Measurements from ENCODE around the gene RAB27B.
"Not testable (repeated sequence)": the region's sequence is repeated elsewhere in the genome, so short reads cannot be mapped to it uniquely, and the experiment has no call there.

The RAB27B gene

DNA sequence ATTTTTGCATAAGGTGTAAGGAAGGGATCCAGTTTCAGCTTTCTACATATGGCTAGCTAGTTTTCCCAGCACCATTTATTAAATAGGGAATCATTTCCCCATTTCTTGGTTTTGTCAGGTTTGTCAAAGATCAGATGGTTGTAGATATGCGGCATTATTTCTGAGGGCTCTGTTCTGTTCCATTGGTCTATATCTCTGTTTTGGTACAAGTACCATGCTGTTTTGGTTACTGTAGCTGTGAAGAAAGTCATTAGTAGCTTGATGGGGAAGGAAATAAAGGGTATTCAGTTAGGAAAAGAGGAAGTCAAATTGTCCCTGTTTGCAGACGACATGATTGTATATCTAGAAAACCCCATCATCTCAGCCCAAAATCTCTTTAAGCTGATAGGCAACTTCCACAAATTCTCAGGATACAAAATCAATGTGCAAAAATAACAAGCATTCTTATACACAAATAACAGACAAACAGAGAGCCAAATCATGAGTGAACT, 7.4 kb upstream of the RAB27B start:
- DNase-seq = not testable (repeated sequence)

DNA sequence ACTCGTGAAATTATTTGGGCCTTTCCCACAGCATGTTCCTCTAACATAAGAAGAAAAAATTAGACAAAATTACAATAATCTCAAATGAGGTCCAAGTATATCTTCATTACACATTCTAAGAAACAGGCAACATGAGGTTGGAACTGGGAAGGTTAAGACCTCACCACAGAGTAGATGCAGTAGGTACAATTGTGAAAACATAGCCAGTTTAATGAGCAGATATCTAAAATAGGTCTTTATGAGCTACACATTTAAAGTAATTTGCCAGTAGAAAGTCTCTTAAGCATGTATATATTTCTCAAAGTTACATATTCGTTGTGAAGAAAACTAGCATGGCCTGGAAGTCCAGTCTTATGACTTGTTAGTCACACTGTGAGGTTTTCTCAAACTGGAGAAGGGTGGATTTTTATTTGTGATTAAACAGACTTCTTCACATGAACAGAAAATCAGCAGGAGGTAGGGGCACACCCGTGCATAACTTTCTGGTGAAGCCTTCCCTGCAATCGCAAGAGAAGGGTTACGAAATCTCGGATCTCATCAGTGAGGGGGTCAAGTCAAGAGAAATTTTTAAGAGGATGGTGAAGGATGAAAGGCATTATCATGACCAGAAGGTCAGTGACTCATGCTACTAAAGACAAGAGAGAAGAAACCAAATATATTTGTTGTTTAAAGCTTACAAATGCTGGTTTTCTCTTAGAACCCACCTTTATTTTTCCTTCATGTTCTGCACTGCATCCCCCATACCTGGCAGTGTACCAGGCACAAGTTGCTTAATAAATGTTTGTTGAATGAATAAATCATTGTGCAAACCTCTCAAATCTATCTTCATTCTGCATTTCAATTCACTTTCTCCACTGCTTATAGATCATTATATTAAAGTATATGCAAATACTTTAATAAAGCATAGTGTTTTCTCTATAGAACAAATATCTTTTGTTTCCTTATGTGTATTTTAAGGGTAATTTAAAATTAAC, 5.1 kb upstream of the RAB27B start:
- no peak for DNase-seq

DNA sequence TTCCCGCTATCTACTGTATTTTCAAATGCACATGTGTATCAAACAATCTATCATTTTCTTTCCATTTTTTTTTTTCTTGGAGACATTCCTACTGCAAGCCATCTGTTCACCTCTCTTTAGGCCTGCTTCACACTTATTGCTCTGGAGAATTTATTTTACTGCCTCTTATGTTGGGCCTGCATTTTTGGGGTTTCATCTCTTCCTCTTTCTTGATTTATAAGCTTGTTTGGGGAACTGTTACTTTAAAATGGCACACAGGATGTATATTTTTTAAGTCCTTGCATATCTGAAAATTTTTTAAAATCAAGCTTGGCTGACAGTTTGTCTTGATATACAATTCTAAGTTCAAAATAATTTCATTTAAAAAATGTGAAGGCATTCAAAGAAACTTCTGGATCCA, 3.5 kb upstream of the RAB27B start:
- DNase-seq = no peak

DNA sequence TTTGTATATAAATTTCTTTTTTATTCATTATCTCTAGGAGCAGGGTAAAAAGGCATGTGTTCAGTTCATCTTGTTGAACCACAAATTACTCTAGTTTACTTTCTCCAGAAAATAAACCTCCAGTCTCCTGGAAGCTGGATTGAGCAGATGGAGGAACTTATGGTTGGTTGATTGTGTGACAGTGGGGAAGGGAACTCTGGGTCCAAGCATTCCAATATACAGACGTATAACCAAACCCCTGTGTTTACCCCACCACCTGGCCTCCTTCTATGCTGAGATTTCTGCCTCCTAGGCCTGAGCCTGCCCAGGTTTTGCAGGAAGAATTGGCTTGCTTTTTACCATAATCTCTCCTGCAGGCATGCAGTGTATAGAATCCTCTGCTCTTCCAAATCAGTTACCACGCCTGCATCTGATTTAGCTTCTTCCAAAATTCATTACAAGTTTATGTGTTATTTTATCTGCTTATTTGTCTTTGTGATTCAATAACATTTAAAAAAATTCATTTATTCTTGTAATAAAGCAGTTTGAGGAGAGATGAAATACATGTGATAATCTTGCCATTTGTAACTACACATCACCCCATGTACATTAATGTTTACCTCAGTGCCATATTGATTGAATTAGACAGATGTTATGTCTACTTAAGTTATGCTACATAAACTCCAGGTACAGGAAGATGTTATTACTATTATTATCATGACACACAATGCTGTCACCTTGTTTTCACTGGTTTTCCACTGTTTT, 2.5 kb upstream of the RAB27B start:
- no peak for DNase-seq

DNA sequence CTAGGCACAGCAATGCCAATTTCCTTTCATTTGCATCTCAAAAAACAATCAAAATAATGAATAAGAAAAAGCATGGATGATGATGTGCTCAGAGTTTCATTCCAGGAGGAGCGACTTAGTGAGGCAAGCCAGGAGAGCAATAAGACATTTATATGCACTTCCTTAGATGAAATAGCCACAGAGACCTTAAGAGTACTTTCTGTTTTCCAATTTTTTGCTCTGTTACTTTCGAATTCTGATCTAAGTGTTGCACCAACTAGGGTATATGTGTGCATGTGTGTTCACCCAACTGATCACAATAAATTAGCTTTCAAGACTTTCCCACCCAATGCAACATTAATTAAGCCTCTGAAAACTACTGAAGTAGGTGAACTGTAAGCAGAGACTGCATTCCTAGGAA, 709 bp downstream of the RAB27B start:
- DNase-seq = no peak

DNA sequence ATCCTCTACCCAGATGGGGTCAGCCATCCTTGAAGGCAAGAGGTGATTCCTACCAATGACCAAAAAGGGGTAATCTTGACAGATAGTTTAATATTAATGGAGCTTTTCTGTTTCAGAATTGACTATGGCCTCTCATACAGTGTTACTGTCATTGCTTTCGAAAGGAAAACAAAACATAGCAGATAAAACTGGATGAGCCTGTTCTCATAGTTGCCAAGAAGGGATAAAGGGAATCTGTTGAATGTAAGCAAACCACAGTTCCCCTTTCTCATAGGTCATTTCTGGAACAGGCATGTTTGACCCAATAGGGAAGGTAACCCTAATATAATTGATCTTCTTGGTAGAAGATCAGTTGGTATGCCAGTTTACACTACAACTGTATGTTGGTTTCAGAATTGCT, 1.6 kb downstream of the RAB27B start:
- no peak for DNase-seq

DNA sequence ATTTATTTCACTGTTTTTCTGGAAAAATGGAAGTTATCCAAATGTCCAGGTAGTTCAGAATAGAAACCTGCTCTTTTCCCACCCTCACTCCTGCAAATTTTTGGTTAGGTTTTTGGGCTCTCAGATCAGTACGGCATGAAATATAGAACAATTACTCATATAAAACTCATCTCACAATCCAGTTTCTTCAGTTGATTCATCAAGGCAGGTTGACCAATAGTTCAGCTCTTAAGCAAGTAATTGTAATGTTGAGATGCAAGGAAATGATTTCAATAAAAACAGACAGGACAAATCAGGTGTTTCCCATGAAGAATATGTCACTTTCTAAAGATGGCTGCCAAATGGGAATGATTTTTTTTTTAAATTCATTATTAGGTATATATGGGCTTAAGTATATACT, 2.0 kb downstream of the RAB27B start:
- no peak for DNase-seq

DNA sequence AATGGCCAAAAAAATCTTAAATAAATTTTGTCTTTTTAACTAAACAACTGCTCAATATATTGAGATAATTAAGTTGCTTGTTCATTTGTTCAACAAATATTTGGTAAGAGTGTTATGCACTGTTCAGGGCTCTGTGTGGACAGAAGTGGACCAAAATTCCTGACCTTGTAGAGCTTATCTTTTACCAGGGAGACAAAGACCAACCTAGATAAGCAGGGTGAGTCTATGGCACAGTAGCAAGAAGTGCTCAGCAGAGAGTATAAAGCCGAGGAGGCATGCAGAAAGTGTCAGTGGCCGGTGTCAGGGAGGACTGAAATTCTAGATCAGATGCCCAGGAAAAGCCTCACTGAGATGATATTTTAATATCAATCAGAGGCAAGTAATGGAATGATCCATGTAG, 2.6 kb downstream of the RAB27B start:
- no peak for DNase-seq

DNA sequence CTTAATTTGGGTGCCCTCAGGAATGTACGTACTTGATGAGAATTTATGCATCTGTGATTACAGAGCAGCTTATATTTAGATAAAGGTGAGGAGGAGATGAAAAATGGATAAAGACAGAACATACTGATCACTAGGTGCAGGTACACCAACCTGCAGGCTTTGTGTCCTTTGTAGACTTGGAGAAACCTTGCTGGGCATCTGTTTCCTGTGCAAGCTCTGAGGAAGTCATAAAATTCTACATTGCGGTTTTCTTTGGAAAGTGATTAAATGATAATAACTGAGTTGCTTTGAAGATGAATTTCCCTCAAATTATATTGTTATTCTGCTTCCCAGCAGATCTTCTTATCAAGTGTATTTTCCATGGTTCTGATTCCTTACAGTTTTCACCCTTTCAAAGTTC, 7.7 kb downstream of the RAB27B start:
- DNase-seq = no peak

DNA sequence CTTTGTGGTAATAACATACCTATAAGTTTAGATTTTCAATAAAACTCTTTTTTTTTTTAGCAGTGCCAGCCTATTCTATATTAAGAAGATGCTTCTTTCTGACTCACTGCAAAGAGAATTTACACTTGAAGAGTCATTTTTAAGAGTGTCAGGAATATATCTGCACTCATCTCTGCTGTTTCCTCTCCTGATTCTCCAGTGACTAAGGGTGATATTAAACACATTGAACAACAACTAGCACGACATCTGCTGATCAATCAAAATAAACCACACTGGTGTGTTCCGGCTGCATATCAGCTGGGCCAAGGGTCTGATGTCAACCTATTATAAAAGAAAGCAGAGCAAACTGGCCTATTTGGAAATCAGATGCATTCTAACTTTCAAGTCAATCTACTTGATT, 15.0 kb downstream of the RAB27B start:
- no peak for DNase-seq

DNA sequence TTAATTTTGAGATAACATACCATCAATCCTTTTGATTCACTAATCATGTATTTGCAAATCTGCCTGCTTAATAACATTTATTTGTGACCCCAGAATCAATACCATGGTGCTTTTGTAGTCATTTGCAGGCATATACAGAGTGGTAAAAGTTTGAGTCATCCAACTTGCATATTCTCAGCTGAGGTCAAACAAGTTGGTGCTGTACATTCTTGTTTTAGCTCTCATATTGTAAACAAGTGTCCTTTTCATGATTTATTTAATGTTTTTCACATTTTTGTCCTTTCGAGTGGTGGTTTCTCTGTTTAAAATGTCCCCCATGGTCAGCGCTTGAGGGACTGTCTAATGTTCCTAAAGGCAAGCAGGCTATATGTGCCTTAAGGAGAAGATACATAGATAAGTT, 17.5 kb downstream of the RAB27B start:
- no peak for DNase-seq

DNA sequence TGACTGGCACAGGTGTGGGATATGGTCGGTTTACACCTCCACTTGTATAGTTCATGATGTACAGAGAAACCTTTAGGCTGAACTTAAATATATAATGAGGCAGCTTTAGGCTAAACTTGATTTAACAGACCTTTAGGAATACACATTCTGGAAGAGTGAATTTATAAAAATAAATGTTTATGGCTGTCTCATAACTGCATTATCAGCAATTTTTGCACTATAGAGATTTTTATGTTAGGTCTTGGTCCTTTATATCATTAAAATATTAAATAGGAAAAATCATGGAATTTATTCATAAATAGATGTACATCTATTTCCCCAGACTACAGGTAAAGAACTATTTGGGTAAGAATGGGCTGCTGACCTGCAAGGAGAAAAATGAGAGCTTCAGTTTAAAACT, 19.8 kb downstream of the RAB27B start:
- DNase-seq = no peak

DNA sequence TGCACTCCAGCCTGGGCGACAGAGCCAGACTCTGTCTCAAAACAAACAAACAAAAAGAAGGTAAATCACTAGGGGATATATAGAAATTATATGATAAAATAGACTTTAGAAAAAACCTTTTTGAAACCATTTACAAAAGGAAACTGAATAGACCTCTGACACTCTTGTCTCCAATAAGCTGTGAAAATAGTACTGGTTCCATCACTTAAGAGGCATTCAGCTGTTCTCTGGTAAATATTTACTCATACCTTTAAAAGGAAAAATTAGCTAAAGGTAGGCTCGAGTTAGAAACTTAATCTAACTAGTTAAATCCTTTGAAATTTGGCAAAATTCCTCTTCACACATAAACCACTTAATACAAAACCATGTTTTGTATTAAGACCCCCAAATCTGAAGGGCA, 21.4 kb downstream of the RAB27B start:
- no peak for DNase-seq

DNA sequence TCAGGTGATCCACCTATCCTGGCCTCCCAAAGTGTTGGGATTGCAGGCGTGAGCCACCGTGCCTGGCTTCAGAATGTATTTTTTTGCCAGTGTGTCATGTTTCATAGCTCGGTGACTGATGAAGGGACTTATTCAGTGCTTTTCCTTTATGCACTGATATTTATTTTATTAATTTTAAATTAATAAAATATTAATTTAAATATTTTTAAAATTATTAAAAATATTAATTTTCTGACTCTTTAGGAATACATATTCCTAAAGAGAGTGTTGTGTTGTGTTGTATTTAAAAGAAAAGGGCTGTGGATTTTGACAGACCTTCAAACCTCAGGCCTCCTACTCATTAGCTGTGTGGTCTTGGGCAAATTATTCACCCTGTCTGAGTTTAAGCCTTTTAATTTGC, 22.3 kb downstream of the RAB27B start:
- DNase-seq = no peak

DNA sequence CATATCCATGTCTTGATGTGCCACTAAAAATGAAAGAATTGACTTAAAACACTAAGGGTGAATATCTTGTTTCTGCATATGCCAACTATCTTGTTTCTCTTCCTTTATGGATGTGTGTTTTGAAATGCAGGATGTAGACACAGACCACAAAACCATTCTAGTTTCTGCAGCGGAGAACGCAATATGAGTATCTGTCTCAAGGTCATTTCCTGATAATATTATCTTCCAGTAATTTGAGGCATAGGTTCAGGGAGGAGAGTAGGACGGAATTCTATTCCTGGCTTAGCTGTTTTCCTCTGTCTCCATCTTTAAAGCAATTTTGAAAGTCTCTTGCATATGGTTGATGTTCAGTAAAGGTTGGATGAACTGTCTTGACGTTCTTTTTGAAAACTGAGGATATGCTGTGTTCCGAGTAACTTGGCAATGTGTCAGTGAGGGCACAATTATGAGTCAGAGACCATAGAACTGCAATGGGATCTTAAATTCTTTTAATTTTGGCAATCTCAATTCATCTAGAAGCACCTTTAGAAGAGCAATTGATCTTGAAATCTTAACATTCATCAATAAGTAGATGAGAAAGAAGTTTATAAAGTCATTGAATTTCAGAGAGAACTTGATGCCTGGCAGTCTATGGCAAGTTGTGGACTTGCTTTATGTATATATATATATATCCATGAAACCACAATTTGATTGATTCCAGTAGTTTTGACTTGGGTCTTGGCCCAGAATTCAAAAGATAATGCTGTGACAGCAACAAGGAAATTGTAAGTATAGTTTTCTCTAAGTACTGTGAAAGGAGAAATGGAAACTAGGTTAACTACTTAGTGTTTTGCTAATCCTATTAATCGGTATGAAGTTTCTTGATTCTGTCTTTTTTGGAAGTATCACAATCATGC, 24.8 kb downstream of the RAB27B start:
- no peak for DNase-seq

DNA sequence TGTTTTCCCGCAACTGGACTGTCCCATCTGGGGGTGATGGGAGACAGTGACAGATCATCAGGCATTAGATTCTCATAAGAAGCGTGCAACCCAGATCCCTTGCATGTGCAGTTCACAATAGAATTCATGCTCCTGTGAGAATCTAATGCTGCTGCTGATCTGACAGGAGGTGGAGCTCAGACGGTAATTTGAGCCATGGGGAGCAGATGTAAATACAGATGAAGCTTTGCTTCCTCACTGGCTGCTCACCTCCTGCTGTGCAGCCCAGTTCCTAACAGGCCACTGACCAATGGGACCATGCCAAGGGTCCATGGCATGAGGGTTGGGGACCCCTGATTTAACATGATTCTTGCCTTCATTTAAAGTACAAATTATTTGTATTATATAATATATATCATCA, 26.8 kb downstream of the RAB27B start:
- not testable (repeated sequence) for DNase-seq

DNA sequence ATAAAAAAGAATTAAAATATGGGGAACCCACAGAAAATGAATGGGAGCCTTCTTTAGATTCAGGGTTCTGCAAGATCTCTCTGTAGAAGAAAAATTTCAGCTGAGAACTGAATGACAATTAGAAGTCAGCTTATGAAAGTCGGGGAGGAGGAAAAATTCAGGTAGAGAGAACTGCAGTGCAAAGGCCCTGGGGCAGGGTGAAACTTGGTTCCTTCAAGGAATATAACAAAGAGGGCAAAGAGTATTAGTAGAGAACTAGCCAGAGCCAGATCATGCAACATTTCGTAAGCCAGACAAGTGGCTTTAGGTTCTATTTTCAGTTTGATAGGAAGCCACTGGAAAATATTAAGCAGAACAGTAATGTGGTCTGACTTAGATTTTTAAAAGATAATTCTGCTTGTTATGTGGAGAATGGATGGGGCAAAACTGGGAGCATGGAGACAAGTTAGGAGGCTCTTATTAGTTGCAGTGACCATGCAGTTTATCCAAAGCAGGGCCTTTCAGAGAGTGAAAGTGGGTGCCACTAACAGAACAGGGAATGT, 27.9 kb downstream of the RAB27B start:
- DNase-seq = no peak

DNA sequence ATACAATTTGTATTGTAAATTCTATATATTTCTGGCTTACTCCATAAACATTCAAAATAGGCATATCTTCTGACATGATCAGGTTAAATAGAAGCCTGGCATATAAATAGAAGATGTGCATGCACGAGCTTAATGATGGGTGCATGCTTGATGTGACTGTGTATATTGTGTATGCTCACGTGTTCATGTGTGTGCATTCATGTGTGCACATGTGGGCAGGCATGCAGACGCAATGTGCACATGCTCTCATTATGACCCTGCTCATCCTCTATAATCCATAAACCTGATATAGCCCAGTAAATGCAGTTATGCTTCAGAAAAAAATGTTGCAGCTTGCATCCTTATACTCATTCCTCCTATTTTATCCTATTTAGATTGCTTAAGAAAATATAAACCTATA, 29.2 kb downstream of the RAB27B start:
- no peak for DNase-seq

DNA sequence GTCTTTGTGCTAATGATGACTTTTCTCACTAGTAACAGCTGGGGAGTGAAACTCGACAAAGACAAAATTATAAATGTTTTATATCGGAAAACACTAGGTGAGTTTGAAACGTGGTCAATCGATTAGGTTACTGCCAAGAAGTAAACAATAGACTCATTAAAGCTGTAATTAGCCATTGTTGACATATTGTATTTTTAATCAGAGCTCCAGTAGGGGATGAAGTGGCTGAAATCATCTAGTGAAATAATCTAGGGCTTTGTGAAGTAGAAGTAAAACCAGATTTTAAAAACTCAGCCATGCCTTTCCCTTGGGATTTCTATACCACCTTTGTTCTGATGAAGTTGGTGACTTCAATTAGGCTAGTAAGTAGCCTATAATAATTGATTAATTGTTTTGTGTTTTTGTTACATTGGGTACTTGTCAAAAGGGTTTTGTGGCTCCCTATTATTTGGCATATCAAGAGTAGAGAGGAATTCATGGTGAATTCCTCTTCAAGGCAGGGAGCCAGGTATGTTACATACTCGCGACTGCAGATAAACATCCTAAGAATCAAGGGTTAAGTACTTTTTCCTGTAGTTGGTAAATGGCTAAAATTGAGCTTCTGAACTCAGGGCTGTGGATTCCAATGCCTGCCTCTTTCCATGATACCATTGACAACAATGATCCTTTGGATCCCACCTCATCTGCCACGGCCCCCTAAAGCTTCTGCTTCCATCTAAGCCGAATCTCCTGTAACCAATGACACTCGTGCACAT, 31.6 kb downstream of the RAB27B start:
- no peak for DNase-seq

DNA sequence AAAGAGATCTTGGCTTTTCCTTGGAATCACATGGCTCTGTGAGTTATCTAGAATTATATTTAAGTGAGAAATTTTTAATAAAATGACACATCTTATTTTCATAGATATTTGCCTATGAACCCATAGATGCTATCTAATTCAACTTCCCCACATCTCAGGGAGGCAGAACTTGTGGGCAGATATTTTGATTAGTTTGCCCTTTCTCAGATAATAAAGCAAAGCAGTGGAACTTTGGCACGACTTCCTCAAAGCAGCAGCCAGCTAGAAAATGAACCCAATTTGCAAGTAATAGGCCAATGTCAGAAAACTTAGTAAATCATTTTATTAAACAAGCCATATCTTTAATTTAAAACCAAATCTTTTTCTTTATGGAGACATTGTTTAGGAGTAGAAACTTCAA, 32.7 kb downstream of the RAB27B start:
- DNase-seq = no peak

DNA sequence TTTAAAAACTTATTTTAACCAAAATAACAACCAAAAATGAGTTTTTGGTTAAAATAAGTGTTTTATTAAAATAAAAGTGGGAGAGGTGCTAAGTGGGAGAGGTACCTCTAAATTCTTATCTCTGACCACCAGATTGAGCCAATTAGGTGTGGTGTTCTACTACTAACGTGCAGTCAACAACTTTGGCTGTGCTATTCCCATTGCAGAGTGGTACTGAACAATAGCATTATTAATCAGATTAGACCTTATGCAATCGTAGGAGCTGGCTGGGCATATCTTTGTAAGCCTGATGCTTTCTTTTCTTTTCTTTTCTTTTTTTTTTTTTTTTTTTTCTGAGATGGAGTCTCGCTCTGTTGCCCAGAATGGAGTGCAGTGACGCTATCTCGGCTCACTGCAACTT, 38.9 kb downstream of the RAB27B start:
- DNase-seq = no peak

DNA sequence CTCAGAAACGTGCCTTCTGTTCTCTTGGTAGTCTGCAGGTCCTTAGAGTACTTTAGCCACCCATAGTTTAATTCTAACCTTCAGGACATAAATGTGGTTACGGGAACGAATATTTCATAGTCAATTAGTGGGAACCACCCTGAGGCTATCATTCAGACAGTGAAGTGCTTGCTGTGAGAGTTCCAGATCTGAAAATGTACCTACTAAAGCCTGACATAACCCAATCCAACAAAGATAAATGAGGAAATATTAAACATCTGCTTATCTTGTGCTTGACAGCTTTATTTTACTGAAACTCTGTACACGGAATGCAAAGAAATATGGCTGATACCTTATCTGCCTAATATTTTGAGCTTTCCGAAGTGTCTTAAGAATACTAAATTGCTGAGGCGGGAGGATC, 43.0 kb downstream of the RAB27B start:
- no peak for DNase-seq
